Measurements from ENCODE around the gene COX19. TPM values are rescaled to one million over a fixed set of nuclear protein-coding genes. Genes with fewer than 3 reads are reported as not detected.

COX19 gene
- total RNA-seq, 4 donors from 2014 or later, result 6.3 to 13.3 (median 9.7) TPM

DNA sequence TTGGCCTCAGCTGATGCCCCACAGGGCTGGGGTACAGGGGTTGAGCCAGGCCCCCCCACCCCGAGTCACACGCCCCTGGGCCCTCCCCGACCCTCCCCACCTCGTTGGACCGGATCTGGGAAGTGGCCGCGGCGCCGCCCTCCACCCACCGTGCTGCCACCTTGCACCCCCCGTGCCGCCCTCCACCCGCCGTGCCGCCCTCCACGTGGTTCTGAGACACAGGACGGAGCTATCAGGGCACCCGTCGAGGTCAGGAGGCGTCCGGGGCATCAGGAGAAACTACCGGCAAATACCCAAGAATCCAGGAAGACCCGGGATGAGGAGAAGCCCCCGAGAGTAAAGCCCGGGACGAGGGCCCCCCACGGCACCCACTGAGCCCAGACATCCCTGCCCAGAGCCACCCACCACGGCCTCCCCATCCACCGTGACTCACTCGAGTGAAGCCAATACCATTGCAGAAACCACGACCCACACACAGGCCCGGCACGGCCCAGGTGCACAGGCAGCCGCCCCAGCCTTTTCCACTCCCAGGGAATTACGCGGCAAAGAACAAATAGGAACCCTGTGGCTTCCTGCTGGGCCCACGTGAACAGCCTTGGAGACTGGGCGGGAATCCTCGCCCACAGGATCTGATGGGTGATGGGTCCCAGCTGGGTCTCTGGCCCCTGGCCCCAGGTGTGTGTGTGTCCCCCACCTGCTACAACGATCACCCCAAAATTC, 54.8 kb downstream of the COX19 start:
- 80% methylated on average over 22 of the region's 40 CpGs for WGBS
- Histone ChIP-seq H3K4me3 (no peak overlapping the region), H3K4me1 (peaks cover 17 to 51% (median 43%) of the 10 kb centered on the region in 4 donors), H3K27ac (replicated peaks in 1 of 4) (no peak overlapping the region), H3K9me3 (no peaks in the 10 kb centered on the region), H3K36me3 (peaks cover 0 to 34% (median 11%) of the 10 kb centered on the region in 4 donors), H3K27me3 (no peaks in the 10 kb centered on the region)
- TF ChIP-seq EP300 (IDR thresholded peaks at IDR 0.05), result no peak
- intact Hi-C loops (cut with DNase I), result no loop called here
- DNase-seq (ENCODE audit: extremely low spot score), result no peak

DNA sequence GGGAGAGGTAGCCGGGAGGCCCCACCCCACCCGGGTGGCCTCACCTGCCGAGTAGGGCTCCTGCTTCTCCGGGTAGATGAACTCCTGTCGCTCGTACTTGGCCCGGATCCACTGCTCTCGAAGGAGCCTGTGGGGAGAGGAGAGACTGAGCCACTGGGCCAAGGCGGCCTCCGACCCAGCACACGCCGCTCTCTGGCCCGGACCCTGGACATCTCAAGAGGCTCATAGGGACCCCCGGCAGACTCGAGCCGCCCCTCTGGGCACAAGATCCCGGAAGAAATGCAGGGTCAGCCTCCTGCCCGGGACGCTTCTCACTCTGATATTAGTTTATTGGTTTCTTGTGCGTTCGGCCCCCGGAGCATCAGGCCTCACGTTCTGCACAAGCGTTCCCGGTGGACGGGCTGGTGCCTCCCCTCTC, 55.4 kb downstream of the COX19 start:
- H3K4me1 ChIP-seq, result peaks cover 11 to 45% (median 39%) of the 10 kb centered on the region in 4 donors

DNA sequence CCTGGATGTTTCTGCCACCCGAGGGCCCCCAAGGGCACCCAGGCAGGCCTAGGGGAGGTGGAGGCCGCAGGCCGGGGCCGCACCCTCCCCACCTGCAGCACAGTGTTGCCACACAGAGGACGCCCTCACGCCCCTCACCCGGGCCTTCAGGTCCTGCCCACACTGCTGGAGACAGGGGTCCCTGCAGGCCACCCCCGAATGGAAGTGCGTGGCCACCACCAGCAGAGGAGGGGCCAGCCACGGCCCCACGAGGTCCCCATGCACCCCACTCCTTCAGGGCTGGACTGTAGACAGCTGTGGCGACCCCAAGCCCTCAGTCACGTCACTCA, 56.3 kb downstream of the COX19 start:
- Histone ChIP-seq H3K9me3 (no peaks in the 10 kb centered on the region), H3K27me3 (no peaks in the 10 kb centered on the region), H3K4me1 (peaks cover 6 to 46% (median 36%) of the 10 kb centered on the region in 4 donors), H3K27ac (replicated peaks in 1 of 4) (no peak overlapping the region), H3K36me3 (peaks cover 0 to 37% (median 11%) of the 10 kb centered on the region in 4 donors), H3K4me3 (no peak overlapping the region)
- intact Hi-C loops (cut with DNase I), result no loop called here
- no peak for TF ChIP-seq POLR2A (IDR thresholded peaks at IDR 0.05; ENCODE audit: low read depth)
- TF ChIP-seq, protein P1, sequence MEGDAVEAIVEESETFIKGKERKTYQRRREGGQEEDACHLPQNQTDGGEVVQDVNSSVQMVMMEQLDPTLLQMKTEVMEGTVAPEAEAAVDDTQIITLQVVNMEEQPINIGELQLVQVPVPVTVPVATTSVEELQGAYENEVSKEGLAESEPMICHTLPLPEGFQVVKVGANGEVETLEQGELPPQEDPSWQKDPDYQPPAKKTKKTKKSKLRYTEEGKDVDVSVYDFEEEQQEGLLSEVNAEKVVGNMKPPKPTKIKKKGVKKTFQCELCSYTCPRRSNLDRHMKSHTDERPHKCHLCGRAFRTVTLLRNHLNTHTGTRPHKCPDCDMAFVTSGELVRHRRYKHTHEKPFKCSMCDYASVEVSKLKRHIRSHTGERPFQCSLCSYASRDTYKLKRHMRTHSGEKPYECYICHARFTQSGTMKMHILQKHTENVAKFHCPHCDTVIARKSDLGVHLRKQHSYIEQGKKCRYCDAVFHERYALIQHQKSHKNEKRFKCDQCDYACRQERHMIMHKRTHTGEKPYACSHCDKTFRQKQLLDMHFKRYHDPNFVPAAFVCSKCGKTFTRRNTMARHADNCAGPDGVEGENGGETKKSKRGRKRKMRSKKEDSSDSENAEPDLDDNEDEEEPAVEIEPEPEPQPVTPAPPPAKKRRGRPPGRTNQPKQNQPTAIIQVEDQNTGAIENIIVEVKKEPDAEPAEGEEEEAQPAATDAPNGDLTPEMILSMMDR (IDR thresholded peaks at IDR 0.05), result no peak
- TF ChIP-seq POLR2AphosphoS5 (IDR thresholded peaks at IDR 0.05), result no peak
- no peak for TF ChIP-seq EP300 (IDR thresholded peaks at IDR 0.05)
- WGBS, result 96% methylated on average over 3 of the region's 13 CpGs
- DNase-seq (ENCODE audit: extremely low spot score), result no peak

More for the DNA sequence above, 55.4 kb downstream of the COX19 start:
- Histone ChIP-seq H3K36me3 (peaks cover 0 to 34% (median 11%) of the 10 kb centered on the region in 4 donors), H3K27me3 (no peaks in the 10 kb centered on the region), H3K27ac (replicated peaks in 1 of 4) (no peak overlapping the region), H3K4me3 (no peak overlapping the region), H3K9me3 (no peaks in the 10 kb centered on the region)
- intact Hi-C loops (cut with DNase I), result no loop called here
- WGBS, result 81% methylated on average over 26 of the region's 26 CpGs
- no peak for TF ChIP-seq POLR2AphosphoS5 (IDR thresholded peaks at IDR 0.05)
- no peak for TF ChIP-seq POLR2A (IDR thresholded peaks at IDR 0.05; ENCODE audit: low read depth)
- TF ChIP-seq, protein P1 (IDR thresholded peaks at IDR 0.05), result no peak
- TF ChIP-seq EP300 (IDR thresholded peaks at IDR 0.05), result no peak
- DNase-seq (ENCODE audit: extremely low spot score), result no peak

DNA sequence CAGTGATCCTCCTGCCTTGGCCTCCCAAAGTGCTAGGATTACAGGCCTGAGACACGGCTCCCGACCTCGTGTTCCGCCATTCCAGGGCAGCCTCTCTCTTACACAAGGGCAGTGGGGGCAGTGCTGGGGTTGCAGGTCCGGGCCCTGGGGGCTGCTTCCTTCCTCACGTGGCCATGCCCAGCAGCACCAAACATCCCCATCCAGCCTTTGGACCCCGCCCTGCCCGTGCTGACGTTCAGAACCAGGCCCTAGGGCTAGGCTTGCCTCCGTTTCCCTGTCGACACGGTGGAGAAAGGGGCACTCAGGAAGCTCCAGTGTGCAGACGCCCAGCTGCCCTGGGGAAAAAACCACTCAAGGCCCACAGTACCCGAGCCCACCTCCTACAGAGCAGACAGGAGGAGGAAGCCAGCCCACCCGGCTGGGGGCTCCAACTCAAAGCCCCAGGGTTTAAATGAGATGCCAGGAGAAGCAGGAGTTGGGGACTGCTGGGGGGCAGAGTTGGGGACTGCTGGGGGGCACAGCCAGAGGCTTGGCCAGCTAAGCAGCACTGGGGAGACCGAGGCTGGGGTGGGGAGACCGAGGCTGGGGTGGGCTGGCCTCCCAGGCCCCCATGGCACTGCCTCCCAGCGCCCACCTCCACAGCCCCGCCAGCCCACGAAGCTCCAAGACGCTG, 56.8 kb downstream of the COX19 start:
- 89% methylated on average over 15 of the region's 21 CpGs for WGBS
- no peak for DNase-seq (ENCODE audit: extremely low spot score)
- H3K27me3 ChIP-seq, result no peaks in the 10 kb centered on the region
- TF ChIP-seq POLR2A (IDR thresholded peaks at IDR 0.05; ENCODE audit: low read depth) (no peak), EP300 (IDR thresholded peaks at IDR 0.05) (no peak)
- H3K36me3 ChIP-seq, result peaks cover 0 to 36% (median 10%) of the 10 kb centered on the region in 4 donors
- H3K4me3 ChIP-seq, result no peak overlapping the region
- H3K27ac ChIP-seq (replicated peaks in 1 of 4), result no peak overlapping the region
- H3K9me3 ChIP-seq, result no peaks in the 10 kb centered on the region
- intact Hi-C loops (cut with DNase I), result no loop called here
- peaks cover 6 to 47% (median 35%) of the 10 kb centered on the region in 4 donors for H3K4me1 ChIP-seq

DNA sequence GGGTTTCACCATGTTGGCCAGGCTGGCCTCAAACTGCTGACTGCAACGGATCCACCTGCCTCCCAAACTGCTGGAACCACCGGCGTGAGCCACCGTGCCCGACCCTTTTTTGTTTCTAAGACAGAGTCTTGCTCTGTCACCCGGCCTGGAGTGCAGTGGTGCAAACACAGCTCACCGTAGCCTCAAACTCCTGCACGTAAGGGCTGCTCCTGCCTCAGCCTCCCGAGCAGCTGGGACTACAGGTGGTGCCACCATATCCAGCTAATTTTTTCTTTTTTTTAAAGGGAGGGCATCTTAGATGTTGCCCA, 57.3 kb downstream of the COX19 start:
- peaks cover 6 to 42% (median 31%) of the 10 kb centered on the region in 4 donors for H3K4me1 ChIP-seq
- H3K27ac ChIP-seq (replicated peaks in 1 of 4), result no peak overlapping the region
- 86% methylated on average over 9 of the region's 9 CpGs for WGBS
- intact Hi-C loops (cut with DNase I), result no loop called here
- DNase-seq (ENCODE audit: extremely low spot score), result no peak
- no peaks in the 10 kb centered on the region for H3K27me3 ChIP-seq
- H3K36me3 ChIP-seq, result peaks cover 0 to 31% (median 8%) of the 10 kb centered on the region in 4 donors
- TF ChIP-seq, protein P1 (IDR thresholded peaks at IDR 0.05), result no peak
- no peak for TF ChIP-seq POLR2A (IDR thresholded peaks at IDR 0.05; ENCODE audit: low read depth)
- TF ChIP-seq EP300 (IDR thresholded peaks at IDR 0.05), result no peak
- no peak for TF ChIP-seq POLR2AphosphoS5 (IDR thresholded peaks at IDR 0.05)
- H3K9me3 ChIP-seq, result no peaks in the 10 kb centered on the region
- H3K4me3 ChIP-seq, result no peak overlapping the region
